Activated CD4-positive, CD25-positive, alpha-beta regulatory T cell treated with anti-CD3 and anti-CD28 coated beads, Interleukin-2, amount 50 U/mL, for 72 hours (primary cell): ENCODE data around the gene MISFA.
"Not testable (repeated sequence)": the region's sequence is repeated elsewhere in the genome, so short reads cannot be mapped to it uniquely, and the experiment has no call there.

ENCODE experiments used
- DNase-seq: peaks from one replicate; pipeline ENCODE4 v3.0.0; 2021

MISFA gene

GRCh38 chr11:18618342-18619025 lies 18.9 kb downstream of the MISFA start:
- no peak for DNase-seq

- no peak for DNase-seq
Observed at GRCh38 chr11:18623707-18624106, 24.1 kb downstream of the MISFA start.

- no peak for DNase-seq
Observed at GRCh38 chr11:18624161-18624560, 24.6 kb downstream of the MISFA start.

- DNase-seq = no peak
Observed at GRCh38 chr11:18632841-18633240, 33.3 kb downstream of the MISFA start.

DNA sequence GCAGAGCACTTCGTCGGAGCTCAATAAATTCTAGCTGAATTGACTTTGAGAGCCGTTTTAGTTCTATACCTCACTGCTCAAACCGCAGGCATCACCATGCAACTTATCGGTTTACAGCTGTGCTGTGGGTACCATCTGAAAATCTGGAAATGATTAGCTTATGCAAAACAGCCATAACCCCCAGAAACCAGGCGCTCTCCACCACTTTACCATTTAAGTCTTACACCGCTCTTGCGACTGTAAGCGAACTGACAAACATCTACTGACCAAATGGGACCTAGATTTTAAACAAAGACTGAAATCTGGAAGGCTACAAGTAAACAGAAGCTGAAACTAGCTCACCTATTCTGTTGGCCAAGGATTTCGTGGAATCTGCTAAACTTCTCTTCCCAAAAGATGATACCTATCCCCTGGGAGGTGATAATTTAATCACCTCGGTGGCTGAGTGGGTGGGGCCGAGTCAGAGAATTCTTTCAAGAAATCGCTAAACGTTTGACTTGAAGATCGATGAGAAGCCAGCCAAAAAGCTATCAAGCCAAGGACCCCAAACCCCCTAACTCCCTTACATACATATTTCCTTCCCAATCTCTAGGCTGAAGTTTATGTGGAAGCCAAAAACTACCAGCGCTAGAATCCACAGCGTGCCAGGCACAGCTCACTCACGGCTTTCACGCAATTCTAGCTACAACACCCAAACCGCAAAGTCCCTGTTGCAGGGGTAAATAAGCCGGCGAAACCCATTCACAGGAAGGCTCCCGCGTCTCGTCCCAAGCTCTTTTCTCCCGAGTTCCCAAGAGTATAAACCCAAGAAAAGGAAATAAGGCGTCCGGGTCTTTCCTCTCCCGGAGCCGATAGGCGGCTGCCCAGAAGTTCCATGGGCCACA lies 33.9 kb downstream of the MISFA start:
- DNase-seq = no peak

GRCh38 chr11:18634140-18635032 lies 34.8 kb downstream of the MISFA start, which contains the start of gene SPTY2D1:
Gene SPTY2D1 (minus strand): TSS chr11:18634342. CDS start chr11:18634257, 85 bp downstream.
- peak; percentile 93 for DNase-seq

DNA sequence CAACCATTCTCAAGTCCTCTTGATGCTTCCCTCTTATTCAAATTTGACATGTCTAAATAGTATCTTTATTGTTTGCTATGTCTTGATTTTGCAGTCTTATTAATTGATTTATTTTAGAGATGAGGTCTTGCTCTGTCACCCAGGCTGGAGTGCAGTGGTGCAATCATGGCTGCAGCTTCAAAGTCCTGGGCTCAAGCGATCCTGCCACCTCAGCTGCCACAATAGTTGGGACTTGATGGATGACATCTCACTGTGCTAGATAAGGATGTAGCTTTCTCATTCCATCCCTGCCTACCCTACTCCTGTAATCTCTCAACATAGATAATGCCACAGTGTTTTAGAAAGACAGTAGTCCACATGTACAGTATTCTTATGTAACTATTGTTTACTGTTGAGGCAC lies 42.1 kb downstream of the MISFA start:
- no peak for DNase-seq

DNA sequence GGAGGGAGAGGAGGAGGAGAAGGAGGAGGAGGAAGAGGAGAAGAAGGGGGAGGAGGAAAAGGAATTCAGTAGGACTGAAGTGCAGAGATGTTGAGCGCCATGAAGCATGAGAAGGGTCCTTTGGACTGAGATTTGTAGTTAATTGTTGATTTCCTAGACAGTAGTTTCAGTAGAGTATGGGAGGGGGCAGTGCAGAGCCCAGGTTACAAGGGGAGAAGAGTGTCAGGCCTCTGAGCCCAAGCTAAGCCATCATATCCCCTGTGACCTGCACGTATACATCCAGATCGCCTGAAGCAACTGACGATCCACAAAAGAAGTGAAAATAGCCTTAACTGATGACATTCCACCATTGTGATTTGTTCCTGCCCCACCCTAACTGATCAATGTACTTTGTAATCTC lies 43.4 kb downstream of the MISFA start:
- not testable (repeated sequence) for DNase-seq

- DNase-seq = no peak
Observed at GRCh38 chr11:18650353-18650752, 50.8 kb downstream of the MISFA start.

GRCh38 chr11:18650859-18651557 lies 51.4 kb downstream of the MISFA start:
- no peak for DNase-seq
